Neural progenitor cell (in vitro differentiated cells): ENCODE measurements around the gene TNC.

Experiments used
- EZH2 ChIP-seq: fragments of 200-600 bp; sonication (generic); IDR thresholded peaks from 2 replicates; pipeline ENCODE4 v1.6.1; 2017; ENCODE audit warnings: antibody characterized with exemption, mild to moderate bottlenecking, moderate library complexity
- EZH2phosphoT487 ChIP-seq: fragments of 200-600 bp; sonication (generic); IDR thresholded peaks from 2 replicates; pipeline ENCODE4 v1.6.1; 2017; ENCODE audit warnings: antibody characterized with exemption

DNA sequence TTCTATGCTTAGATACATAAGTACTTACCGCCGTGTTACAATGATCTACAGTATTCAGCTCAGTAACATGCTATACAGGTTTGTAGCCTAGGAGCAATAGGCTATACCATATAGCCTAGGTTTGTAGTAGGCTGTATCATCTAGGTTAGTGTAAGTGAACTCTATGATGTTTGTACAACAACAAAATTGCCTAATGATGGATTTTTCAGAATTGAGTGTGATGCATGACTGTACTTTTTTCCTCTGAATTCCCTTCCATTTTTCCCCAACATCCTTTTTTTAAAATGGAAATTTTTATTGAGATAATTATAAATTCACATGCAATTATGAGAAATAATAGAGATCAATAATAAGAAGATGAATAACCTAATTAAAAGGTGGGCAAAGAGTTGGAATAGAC, 119.6 kb downstream of the TNC start:
- TF ChIP-seq EZH2phosphoT487 (no peak), EZH2 (no peak)
